Endothelial cell of umbilical vein (primary cell): ENCODE measurements around the gene ACAA1. TPM values are rescaled to one million over a fixed set of nuclear protein-coding genes. Genes with fewer than 3 reads are reported as not detected.
"Not testable (repeated sequence)": the region's sequence is repeated elsewhere in the genome, so short reads cannot be mapped to it uniquely, and the experiment has no call there.

ENCODE experiments used
- BruUV-seq: library from RNA; stranded (reverse); fragments of 400-500 nt; replicated peaks from 2 replicates; lab custom pipeline; 2021; lab: Mats Ljungman, UMichigan
- CTCF ChIA-PET: fragments of 300-600, 350-600 bp; sonication (Branson Sonifier 250); formaldehyde crosslinking; loops from one replicate; lab custom pipeline; 2021; ENCODE audit warnings: antibody characterized with exemption, inconsistent platforms; lab: Charles Lee
- POLR2A ChIA-PET: fragments of 300-600, 350-600 bp; sonication (Branson Sonifier 250); formaldehyde crosslinking; loops from one replicate; lab custom pipeline; 2021; ENCODE audit warnings: antibody characterized with exemption, inconsistent platforms; lab: Charles Lee
- DNase-seq: peaks from one replicate; pipeline ENCODE4 v3.0.0-alpha.2; 2011; ENCODE audit warnings: low read depth, low spot score
- FAIRE-seq: peaks from 2 replicates; lab custom pipeline; 2011; peaks lifted over from hg19 to GRCh38; lab: Jason Lieb, UNC
- H2AFZ ChIP-seq: 2 replicates; pipeline ENCODE4 v1.6.0; 2012; ENCODE audit warnings: low read depth, low read length, control low read depth, inconsistent platforms
- H3K27ac ChIP-seq: 2 replicates; pipeline ENCODE4 v1.5.1; 2011; ENCODE audit warnings: low read depth, mild to moderate bottlenecking, control low read depth, low read length, moderate library complexity; ENCODE audit not compliant: insufficient read depth
- H3K27me3 ChIP-seq, 2 experiments: 2 replicates each; pipeline versions ENCODE4 v1.6.0 to v1.6.1; 2011; ENCODE audit warnings: low read length in 2 of 2, mixed read lengths in 1 of 2; ENCODE audit not compliant: control insufficient read depth in 2 of 2, insufficient read depth in 2 of 2
- H3K36me3 ChIP-seq, 2 experiments: 2 replicates in 1 of 2; 3 replicates in 1 of 2; pipeline ENCODE4 v1.5.1; 2011; ENCODE audit warnings: low read length in 2 of 2, mild to moderate bottlenecking in 1 of 2, moderate library complexity in 1 of 2; ENCODE audit not compliant: control insufficient read depth in 2 of 2, insufficient read depth in 2 of 2; ENCODE audit errors: extremely low read depth in 1 of 2
- H3K4me1 ChIP-seq: 3 replicates; pipeline ENCODE4 v1.5.1; 2011; ENCODE audit warnings: mild to moderate bottlenecking, low read length; ENCODE audit not compliant: control insufficient read depth, insufficient read depth; ENCODE audit errors: extremely low read depth
- H3K4me2 ChIP-seq: 2 replicates; pipeline ENCODE4 v1.6.1; 2011; ENCODE audit warnings: low read length, control low read depth, mixed read lengths; ENCODE audit not compliant: insufficient read depth
- H3K4me3 ChIP-seq, 3 experiments: fragments of 200-600 bp in 1 of 3; sonication (generic), shearing (Covaris generic) in 1 of 3; replicated peaks in 1 of 3; 2 replicates each; pipeline ENCODE4 v1.5.1; 2011 to 2016; ENCODE audit warnings: control low read depth in 3 of 3, low read length in 3 of 3, mild to moderate bottlenecking in 2 of 3, inconsistent platforms in 1 of 3, low read depth in 1 of 3, moderate library complexity in 1 of 3; ENCODE audit not compliant: insufficient read depth in 1 of 3
- H3K79me2 ChIP-seq: 2 replicates; pipeline ENCODE4 v1.6.0; 2012; ENCODE audit warnings: low read length, inconsistent platforms; ENCODE audit not compliant: control insufficient read depth, insufficient read depth
- H3K9ac ChIP-seq: replicated peaks from 2 replicates; pipeline ENCODE3; 2011; ENCODE audit warnings: low read length, control low read depth; ENCODE audit not compliant: insufficient read depth; ENCODE audit errors: extremely low read depth
- H3K9me1 ChIP-seq: replicated peaks from 3 replicates; pipeline ENCODE4 v1.6.0; 2011; ENCODE audit warnings: mild to moderate bottlenecking, low read length; ENCODE audit not compliant: control insufficient read depth, insufficient read depth; ENCODE audit errors: extremely low read depth
- H3K9me3 ChIP-seq: replicated peaks from 2 replicates; pipeline ENCODE4 v1.5.1; 2012; ENCODE audit warnings: low read length, inconsistent platforms; ENCODE audit not compliant: control insufficient read depth, insufficient read depth
- H4K20me1 ChIP-seq: replicated peaks from 2 replicates; pipeline ENCODE3; 2011; ENCODE audit warnings: mild to moderate bottlenecking, low read length; ENCODE audit not compliant: control insufficient read depth, insufficient read depth; ENCODE audit errors: extremely low read depth
- dilution Hi-C: fragments of 300-500 bp; cut with MboI; formaldehyde crosslinking; loops from one replicate; pipeline ENCODE4 v1.15.0; 2019; ENCODE audit warnings: low sequenced_read_pairs; ENCODE audit not compliant: extremely low pct_ligation_motif_present
- intact Hi-C: fragments of 100-400 bp; cut with micrococcal nuclease; formaldehyde crosslinking; loops from one replicate; pipeline ENCODE4 v1.10.0; 2022
- polyA plus RNA-seq, 4 experiments: library from polyadenylated mRNA; depleted of rRNA in 3 of 4; stranded (reverse) in 3 of 4; unstranded in 1 of 4; fragments of >200 nt; gene quantifications; 2 replicates each; pipeline versions ENCODE4 v1.2.1 to v1.2.3, GENCODE V29; 2011 to 2012; ENCODE audit warnings: missing spikeins in 1 of 4
- small RNA-seq: library from RNA; depleted of rRNA; stranded (forward); fragments of <200 nt; gene quantifications from one replicate; pipeline ENCODE3, GENCODE V24; 2012; ENCODE audit warnings: low replicate concordance, low read depth; ENCODE audit not compliant: insufficient read depth, insufficient read length
- total RNA-seq: library from RNA; stranded (reverse); gene quantifications from 2 replicates; pipeline ENCODE4 v1.2.3, GENCODE V29; 2021

Gene ACAA1
- total and polyA plus RNA-seq, 2 donors (not counting 3 experiments of a cell fraction or from before 2014, with no cell fraction given), result 52.1 to 53.8 TPM

DNA sequence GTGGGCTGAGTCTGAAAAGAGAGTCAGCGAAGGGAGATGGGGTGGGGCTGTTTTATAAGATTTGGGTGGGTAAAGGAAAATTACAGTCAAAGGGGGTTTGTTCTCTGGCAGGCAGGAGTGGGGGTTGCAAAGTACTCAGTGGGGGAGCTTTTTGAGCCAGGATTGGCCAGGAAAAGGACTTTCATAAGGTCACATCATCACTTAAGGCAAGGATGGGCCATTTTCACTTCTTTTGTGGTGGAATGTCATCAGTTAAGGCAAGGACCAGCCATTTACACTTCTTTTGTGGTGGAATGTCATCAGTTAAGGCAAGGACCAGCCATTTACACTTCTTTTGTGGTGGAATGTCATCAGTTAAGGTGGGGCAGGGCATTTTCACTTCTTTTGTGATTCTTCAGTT, 53.7 kb downstream of the ACAA1 start:
- DNase-seq, H4K20me1 ChIP-seq, H2AFZ ChIP-seq, H3K79me2 ChIP-seq, BruUV-seq, POLR2A ChIA-PET, H3K4me3 ChIP-seq, H3K4me2 ChIP-seq, dilution Hi-C loops, intact Hi-C loops, H3K9me3 ChIP-seq, FAIRE-seq, H3K9ac ChIP-seq, H3K9me1 ChIP-seq, H3K4me1 ChIP-seq, H3K27ac ChIP-seq, H3K36me3 ChIP-seq, CTCF ChIA-PET, H3K27me3 ChIP-seq: not testable (repeated sequence)

GRCh38 chr3:38082296-38082695, 54.6 kb downstream of the ACAA1 start:
- H3K36me3 ChIP-seq, BruUV-seq, H3K9me3 ChIP-seq, H3K9me1 ChIP-seq, H3K27ac ChIP-seq, H3K9ac ChIP-seq, POLR2A ChIA-PET, H4K20me1 ChIP-seq, H3K4me3 ChIP-seq, dilution Hi-C loops, H3K27me3 ChIP-seq, H3K4me2 ChIP-seq, FAIRE-seq, intact Hi-C loops, CTCF ChIA-PET, DNase-seq, H3K79me2 ChIP-seq, H3K4me1 ChIP-seq, H2AFZ ChIP-seq: not testable (repeated sequence)

DNA sequence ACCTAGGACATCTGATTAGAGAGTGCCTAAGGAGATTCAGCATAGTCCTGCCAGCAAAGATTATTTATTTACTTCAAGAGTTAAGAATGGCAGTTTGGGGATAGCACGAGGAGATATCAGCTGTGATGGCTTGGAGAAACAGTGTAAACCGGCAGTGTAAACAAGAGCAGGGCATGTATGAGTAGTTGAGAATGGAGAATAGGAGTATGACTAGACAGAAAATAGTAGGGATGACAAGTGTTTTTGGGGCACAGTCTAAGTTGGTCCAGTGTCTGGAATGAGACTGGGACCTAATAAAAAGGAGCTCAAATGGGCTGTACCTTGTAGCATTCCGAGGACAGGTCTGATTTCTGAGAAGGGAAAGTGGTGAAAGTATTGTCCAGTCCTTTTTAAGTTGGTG, 59.9 kb downstream of the ACAA1 start:
- H3K27ac ChIP-seq, H3K79me2 ChIP-seq, intact Hi-C loops, H2AFZ ChIP-seq, H3K27me3 ChIP-seq, CTCF ChIA-PET, H3K4me1 ChIP-seq, H3K9me3 ChIP-seq, H3K9ac ChIP-seq, FAIRE-seq, H3K36me3 ChIP-seq, BruUV-seq, H4K20me1 ChIP-seq, dilution Hi-C loops, H3K4me2 ChIP-seq, DNase-seq, POLR2A ChIA-PET, H3K4me3 ChIP-seq, H3K9me1 ChIP-seq: not testable (repeated sequence)

Small RNA genes lying within 50 kb of the gene (small RNA-seq; reads per million reads assigned to genes)
- not detected for gene RF00019

Other genes starting within 250 kb of the ACAA1 start
- 6.9 and 9.0 TPM in 2 replicates for gene VILL, start 146.3 kb downstream of the ACAA1 start, total RNA-seq
- gene VILL, start 146.3 kb downstream of the ACAA1 start, polyA plus RNA-seq, result 10.0 and 11.6 TPM in 2 replicates
- gene PLCD1, start 107.5 kb downstream of the ACAA1 start, total RNA-seq, result 15.3 and 18.5 TPM in 2 replicates
- gene PLCD1, start 107.5 kb downstream of the ACAA1 start, polyA plus RNA-seq, result 12.6 and 13.1 TPM in 2 replicates
- not detected in 2 replicates for gene DLEC1, start 97.9 kb downstream of the ACAA1 start, total RNA-seq
- gene DLEC1, start 97.9 kb downstream of the ACAA1 start, polyA plus RNA-seq, result not detected in 2 replicates
- gene MYD88, start 1.5 kb upstream of the ACAA1 start, total RNA-seq, result 32.7 and 35.1 TPM in 2 replicates
- 48.9 and 55.0 TPM in 2 replicates for gene MYD88, start 1.5 kb upstream of the ACAA1 start, polyA plus RNA-seq
- 32.9 and 34.3 TPM in 2 replicates for gene OXSR1, start 28.4 kb upstream of the ACAA1 start, total RNA-seq
- gene OXSR1, start 28.4 kb upstream of the ACAA1 start, polyA plus RNA-seq, result 12.7 and 15.1 TPM in 2 replicates
- gene SLC22A13, start 128.7 kb upstream of the ACAA1 start, total RNA-seq, result 0.44 and 0.53 TPM in 2 replicates
- 0.11 and 0.13 TPM in 2 replicates for gene SLC22A13, start 128.7 kb upstream of the ACAA1 start, polyA plus RNA-seq
- not detected in 2 replicates for gene SLC22A14, start 145.2 kb upstream of the ACAA1 start, total RNA-seq
- gene SLC22A14, start 145.2 kb upstream of the ACAA1 start, polyA plus RNA-seq, result 0.10 TPM in 1 of 2 replicates, not detected in the other
- gene XYLB, start 209.7 kb upstream of the ACAA1 start, total RNA-seq, result 4.3 and 6.1 TPM in 2 replicates
- gene XYLB, start 209.7 kb upstream of the ACAA1 start, polyA plus RNA-seq, result 3.7 TPM in 2 replicates